Omental fat pad (tissue), 4 donors: ENCODE results near the gene MOV10L1. TPM values are rescaled to one million over a fixed set of nuclear protein-coding genes. Genes with fewer than 3 reads are reported as not detected.
A peak's percentile ranks its signal among the peaks of the same experiment; 100 is the strongest.

Experiments used
- ATAC-seq: fragments of 150-250 bp; one replicate; pipeline ENCODE4 v1.9.1; 2016; ENCODE audit warnings: mild to moderate bottlenecking, moderate library complexity; ENCODE audit not compliant: low FRiP score
- DNase-seq: peaks from one replicate; pipeline ENCODE4 v3.0.0-alpha.2; 2019; ENCODE audit warnings: low spot score
- CTCF ChIP-seq, 3 donors: fragments of 450-650 bp; IDR thresholded peaks; one replicate each; pipeline ENCODE4 v1.5.1; 2016 to 2017; ENCODE audit warnings: antibody characterized with exemption in 3 of 3, mild to moderate bottlenecking in 3 of 3, moderate library complexity in 2 of 3
- total RNA-seq, 4 donors: library from RNA; depleted of rRNA; stranded (reverse); fragments of >200 nt; gene quantifications; one replicate each; pipeline ENCODE4 v1.1.0, GENCODE V29; 2016

The MOV10L1 gene
- total RNA-seq, 4 donors from 2014 or later, result 0.36 to 2.5 (median 0.97) TPM

- no peak for ATAC-seq
- TF ChIP-seq CTCF (IDR thresholded peaks at IDR 0.05), result no peak
- no peak for DNase-seq
These were observed 15.6 kb downstream of the MOV10L1 start for GRCh38 chr22:50105208-50106100.

- ATAC-seq, result no peak
These were observed 17.7 kb downstream of the MOV10L1 start for GRCh38 chr22:50107529-50107928.

DNA sequence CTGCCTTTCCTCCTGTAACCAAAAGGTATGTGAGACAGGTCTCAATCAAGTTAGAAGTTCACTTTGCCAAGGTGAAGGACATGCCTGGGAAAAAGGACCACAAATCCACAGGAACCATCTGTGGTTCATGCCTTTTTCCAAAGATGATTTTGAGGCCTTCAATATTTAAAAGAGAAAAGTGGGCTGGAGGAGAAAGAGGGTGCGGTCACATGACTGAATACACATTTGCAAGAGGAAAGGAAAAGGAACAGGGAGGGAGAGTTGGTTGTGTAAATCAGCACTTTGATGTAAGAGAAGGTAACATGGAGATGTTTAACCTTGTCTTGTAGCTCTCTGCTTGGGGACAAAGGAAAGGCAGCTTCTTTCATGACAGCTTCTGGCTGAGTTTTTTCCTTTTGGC, 21.2 kb downstream of the MOV10L1 start:
- DNase-seq, result no peak
- ATAC-seq, result no peak
- TF ChIP-seq CTCF (IDR thresholded peaks at IDR 0.05), result no peak

More at GRCh38 chr22:50107529-50107928, 17.7 kb downstream of the MOV10L1 start:
- TF ChIP-seq CTCF (IDR thresholded peaks at IDR 0.05), result no peak
- DNase-seq, result no peak

- ATAC-seq (peak; percentile 70), DNase-seq (no peak)
- no peak for TF ChIP-seq CTCF (IDR thresholded peaks at IDR 0.05)
These were observed 22.6 kb downstream of the MOV10L1 start for GRCh38 chr22:50112151-50113118.

DNA sequence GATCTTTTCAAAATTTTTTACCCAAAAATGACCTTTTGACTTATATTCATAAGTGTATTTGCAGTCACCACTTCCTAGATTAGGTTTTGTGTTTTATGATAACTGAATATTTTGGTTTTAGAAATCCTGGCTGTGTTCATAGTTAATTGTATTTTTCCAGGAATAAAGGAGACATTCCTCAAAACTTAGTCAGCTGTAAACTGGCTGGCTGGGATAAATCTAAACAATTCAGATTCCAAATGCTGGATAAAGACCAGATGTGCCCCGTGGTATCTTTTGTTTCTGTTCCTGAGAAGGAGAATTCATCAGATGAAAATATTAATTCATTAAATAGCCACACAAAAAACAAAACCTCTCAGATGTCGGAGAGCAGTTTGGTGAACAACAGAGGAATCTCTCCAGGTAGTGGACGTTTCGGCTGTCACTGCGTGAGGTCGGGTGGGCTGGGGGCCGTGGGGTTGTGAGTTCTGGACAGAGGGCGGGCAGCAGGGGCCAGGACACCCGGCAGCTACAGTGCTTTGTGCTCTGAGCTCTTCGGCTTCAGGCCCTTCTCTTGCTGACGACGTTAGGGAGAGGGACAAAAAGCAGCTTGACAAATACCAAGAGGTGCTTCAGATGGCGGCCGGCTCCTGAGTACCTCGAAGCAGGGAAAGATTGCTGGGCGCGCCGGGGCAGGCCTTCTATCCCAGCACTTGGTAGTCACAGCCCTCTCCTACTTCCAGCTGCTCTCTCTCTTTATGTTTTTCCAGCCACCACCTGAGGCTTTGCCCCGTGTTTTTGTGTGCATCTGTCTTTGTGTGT, 24.6 kb downstream of the MOV10L1 start:
- no peak for TF ChIP-seq CTCF (IDR thresholded peaks at IDR 0.05)
- DNase-seq (no peak), ATAC-seq (no peak)

- no peak for ATAC-seq
- TF ChIP-seq CTCF (IDR thresholded peaks at IDR 0.05), result no peak
- DNase-seq, result no peak
These were observed 25.9 kb downstream of the MOV10L1 start for GRCh38 chr22:50115693-50116092.
